ENCODE measurements around the gene LVRN. TPM values are rescaled to one million over a fixed set of nuclear protein-coding genes. Genes with fewer than 3 reads are reported as not detected.

The LVRN gene
- total RNA-seq, 1 experiment from 2014 or later = 0.09 TPM

GRCh38 chr5:116037236-116037822, 75.1 kb downstream of the LVRN start:
- H2BK20ac ChIP-seq (ENCODE audit: low read depth, low read length, poor library complexity, severe bottlenecking) = no peak overlapping the region
- no peaks in the 10 kb centered on the region; the same call in 1 of the 2 replicates for H3K4me1 ChIP-seq (ENCODE audit: insufficient read depth, low read length)
- Mint-ChIP-seq H3K9me3 (no peaks in the 10 kb centered on the region), H3K4me1 (peaks cover 7 to 9% of the 10 kb centered on the region in 2 experiments; a peak in 3 of 4 replicates), H3K27me3 (ENCODE audit: low read depth) (no peaks in the 10 kb centered on the region; the same call in 1 of the 2 replicates), H3K4me3 (no peak overlapping the region), H3K27ac (no peak overlapping the region), H3K36me3 (ENCODE audit: insufficient read depth in 1 of 3, low read depth in 3 of 3) (no peaks in the 10 kb centered on the region; a peak in 1 of 7 replicates)
- H2AK5ac ChIP-seq (ENCODE audit: insufficient read length, low read length) = no peak overlapping the region
- H3T11ph ChIP-seq (ENCODE audit: low read length) = no peak overlapping the region
- no peaks in the 10 kb centered on the region for H3K79me1 ChIP-seq (ENCODE audit: insufficient read depth, low read depth, low read length, poor library complexity, severe bottlenecking)
- H4K91ac ChIP-seq (ENCODE audit: insufficient read length, low read depth, low read length) = no peak overlapping the region
- no peak overlapping the region for H3K27ac ChIP-seq (ENCODE audit: insufficient read length, low read depth, low read length)
- H3K56ac ChIP-seq (ENCODE audit: insufficient read length, low read depth, low read length) = no peak overlapping the region
- no peak overlapping the region for H4K8ac ChIP-seq (replicated peaks; ENCODE audit: insufficient read length, low read depth, low read length)
- DNase-seq = no peak
- no peak overlapping the region for H2BK15ac ChIP-seq (ENCODE audit: low read depth, low read length)
- H4K5ac ChIP-seq (ENCODE audit: insufficient read length, low read depth, low read length) = no peak overlapping the region
- TF ChIP-seq CTCF (conservative IDR thresholded peaks at IDR 0.05) = peak; percentile 40; the same call in 2 of the 3 replicates
- no peak overlapping the region for H2BK12ac ChIP-seq (ENCODE audit: insufficient read length, low read depth, low read length)
- WGBS (ENCODE audit: extremely low coverage, insufficient read length, low lambda C conversion rate) = no CpG with 5 or more reads among the region's 3 CpGs
- no peak overlapping the region for H3K23ac ChIP-seq (ENCODE audit: insufficient read length, low read depth, low read length)
- H2BK5ac ChIP-seq (ENCODE audit: insufficient read length, low read length) = no peak overlapping the region
- H3K14ac ChIP-seq (ENCODE audit: insufficient read depth, low read length) = no peak overlapping the region
- no peak overlapping the region for H3K4me2 ChIP-seq (ENCODE audit: insufficient read depth, insufficient read length, low read length)
- H3K9me3 ChIP-seq (ENCODE audit: control insufficient read depth, low read depth, low read length) = no peaks in the 10 kb centered on the region
- H3K4ac ChIP-seq (ENCODE audit: low read depth, low read length) = no peak overlapping the region
- H4K20me1 ChIP-seq (ENCODE audit: control insufficient read depth, insufficient read depth, insufficient read length) = no peaks in the 10 kb centered on the region
- H2BK120ac ChIP-seq (ENCODE audit: low read depth, low read length, poor library complexity, severe bottlenecking) = no peak overlapping the region
- H3K9ac ChIP-seq (ENCODE audit: extremely low read depth, insufficient read length, low read length) = no peak overlapping the region
- H3K18ac ChIP-seq (ENCODE audit: insufficient read length, low read depth, low read length) = no peak overlapping the region
- H3K27me3 ChIP-seq (ENCODE audit: insufficient read depth, low read length) = no peaks in the 10 kb centered on the region
- no peaks in the 10 kb centered on the region for H3K23me2 ChIP-seq (ENCODE audit: insufficient read length, low read depth, low read length, poor library complexity, severe bottlenecking)
- no peak overlapping the region for H2AFZ ChIP-seq (ENCODE audit: low read length)
- no peaks in the 10 kb centered on the region for H3K79me2 ChIP-seq (ENCODE audit: insufficient read depth, low read length)

All from H9 (cell line).